Measurements from ENCODE around the gene RAD17. TPM values are rescaled to one million over a fixed set of nuclear protein-coding genes. Genes with fewer than 3 reads are reported as not detected.
"Not testable (repeated sequence)": the region's sequence is repeated elsewhere in the genome, so short reads cannot be mapped to it uniquely, and the experiment has no call there.

The RAD17 gene
- polyA plus RNA-seq, 2 of the 4 experiments (the other 2 are of a cell fraction), result 13.3 to 24.3 TPM

DNA sequence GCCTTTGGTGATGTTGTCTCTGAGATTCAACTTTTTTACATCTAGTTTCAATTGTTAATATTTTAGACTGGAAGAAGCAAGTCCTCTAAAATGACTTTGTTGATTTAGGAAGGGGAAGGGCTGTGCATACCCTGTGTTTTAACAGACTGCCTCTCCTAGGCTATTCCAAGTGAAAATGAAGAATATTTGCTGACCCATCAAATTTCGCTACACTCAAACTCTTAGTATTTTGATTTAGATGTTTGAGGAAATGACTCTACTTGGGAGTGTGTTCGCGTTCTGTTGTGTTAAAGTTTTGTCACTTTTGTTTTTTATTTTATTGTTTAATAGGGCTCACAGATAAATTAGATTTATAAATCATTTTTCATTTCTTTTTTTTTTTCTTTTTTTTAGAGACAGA lies 48.9 kb downstream of the RAD17 start:
- ATAC-seq (no peak), DNase-seq (ENCODE audit: low read depth in 1 of 2, low spot score in 1 of 2) (no peak), FAIRE-seq (no peak)
- TF ChIP-seq MAFK (IDR thresholded peaks at IDR 0.05; ENCODE audit: partially characterized antibody) (peak; percentile 97), BHLHE40 (IDR thresholded peaks at IDR 0.05; ENCODE audit: low read depth, low read length) (no peak)
- WGBS (ENCODE audit: missing lambda C conversion rate), result 73% methylated on average over 3 of the region's 3 CpGs
- H3K9me3 ChIP-seq, result no peaks in the 10 kb centered on the region
- no peak overlapping the region for H3K27ac ChIP-seq
- CTCF ChIA-PET, result no interaction called here
- no peak overlapping the region for H3K4me3 ChIP-seq
- peaks cover 7% of the 10 kb centered on the region; the same call in 1 of the 3 replicates for H3K4me1 ChIP-seq
- H3K4me2 ChIP-seq, result no peak overlapping the region
- POLR2A ChIA-PET, result no interaction called here

GRCh38 chr5:69431424-69432303 lies 62.0 kb downstream of the RAD17 start:
- POLR2A ChIA-PET, result interaction anchor here (0.7 kb wide), 1 partner anchor 16 kb away, joined by 4 read pairs; no protein-coding TSS in a partner anchor
- CTCF ChIA-PET, result interaction anchor here (0.6 kb wide), 1 partner anchor 21 kb away, joined by 4 read pairs; no protein-coding TSS in a partner anchor

GRCh38 chr5:69432412-69433206 lies 63.0 kb downstream of the RAD17 start:
- DNase-seq (ENCODE audit: low read depth in 1 of 2, low spot score in 1 of 2) (no peak), FAIRE-seq (no peak), ATAC-seq (no peak; a peak in 1 of 6 replicates)
- no peak for TF ChIP-seq MYC (IDR thresholded peaks at IDR 0.05; ENCODE audit: borderline replicate concordance, low read length)
- TF ChIP-seq JUN (IDR thresholded peaks at IDR 0.05), result no peak
- no peak for TF ChIP-seq JUNB (IDR thresholded peaks at IDR 0.05)
- no peak for TF ChIP-seq KDM5A (IDR thresholded peaks at IDR 0.05)
- TF ChIP-seq HOXB5 (CRISPR knock-in tag; IDR thresholded peaks at IDR 0.05), result no peak
- no peak for TF ChIP-seq TP53 (CRISPR knock-in tag; IDR thresholded peaks at IDR 0.05)
- TF ChIP-seq, protein P1, sequence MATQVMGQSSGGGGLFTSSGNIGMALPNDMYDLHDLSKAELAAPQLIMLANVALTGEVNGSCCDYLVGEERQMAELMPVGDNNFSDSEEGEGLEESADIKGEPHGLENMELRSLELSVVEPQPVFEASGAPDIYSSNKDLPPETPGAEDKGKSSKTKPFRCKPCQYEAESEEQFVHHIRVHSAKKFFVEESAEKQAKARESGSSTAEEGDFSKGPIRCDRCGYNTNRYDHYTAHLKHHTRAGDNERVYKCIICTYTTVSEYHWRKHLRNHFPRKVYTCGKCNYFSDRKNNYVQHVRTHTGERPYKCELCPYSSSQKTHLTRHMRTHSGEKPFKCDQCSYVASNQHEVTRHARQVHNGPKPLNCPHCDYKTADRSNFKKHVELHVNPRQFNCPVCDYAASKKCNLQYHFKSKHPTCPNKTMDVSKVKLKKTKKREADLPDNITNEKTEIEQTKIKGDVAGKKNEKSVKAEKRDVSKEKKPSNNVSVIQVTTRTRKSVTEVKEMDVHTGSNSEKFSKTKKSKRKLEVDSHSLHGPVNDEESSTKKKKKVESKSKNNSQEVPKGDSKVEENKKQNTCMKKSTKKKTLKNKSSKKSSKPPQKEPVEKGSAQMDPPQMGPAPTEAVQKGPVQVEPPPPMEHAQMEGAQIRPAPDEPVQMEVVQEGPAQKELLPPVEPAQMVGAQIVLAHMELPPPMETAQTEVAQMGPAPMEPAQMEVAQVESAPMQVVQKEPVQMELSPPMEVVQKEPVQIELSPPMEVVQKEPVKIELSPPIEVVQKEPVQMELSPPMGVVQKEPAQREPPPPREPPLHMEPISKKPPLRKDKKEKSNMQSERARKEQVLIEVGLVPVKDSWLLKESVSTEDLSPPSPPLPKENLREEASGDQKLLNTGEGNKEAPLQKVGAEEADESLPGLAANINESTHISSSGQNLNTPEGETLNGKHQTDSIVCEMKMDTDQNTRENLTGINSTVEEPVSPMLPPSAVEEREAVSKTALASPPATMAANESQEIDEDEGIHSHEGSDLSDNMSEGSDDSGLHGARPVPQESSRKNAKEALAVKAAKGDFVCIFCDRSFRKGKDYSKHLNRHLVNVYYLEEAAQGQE (IDR thresholded peaks at IDR 0.05), result no peak
- TF ChIP-seq MAZ (IDR thresholded peaks at IDR 0.05; ENCODE audit: borderline replicate concordance, low read depth, low read length), result no peak
- TF ChIP-seq HDAC2 (IDR thresholded peaks at IDR 0.05), result no peak
- TF ChIP-seq, protein P2, sequence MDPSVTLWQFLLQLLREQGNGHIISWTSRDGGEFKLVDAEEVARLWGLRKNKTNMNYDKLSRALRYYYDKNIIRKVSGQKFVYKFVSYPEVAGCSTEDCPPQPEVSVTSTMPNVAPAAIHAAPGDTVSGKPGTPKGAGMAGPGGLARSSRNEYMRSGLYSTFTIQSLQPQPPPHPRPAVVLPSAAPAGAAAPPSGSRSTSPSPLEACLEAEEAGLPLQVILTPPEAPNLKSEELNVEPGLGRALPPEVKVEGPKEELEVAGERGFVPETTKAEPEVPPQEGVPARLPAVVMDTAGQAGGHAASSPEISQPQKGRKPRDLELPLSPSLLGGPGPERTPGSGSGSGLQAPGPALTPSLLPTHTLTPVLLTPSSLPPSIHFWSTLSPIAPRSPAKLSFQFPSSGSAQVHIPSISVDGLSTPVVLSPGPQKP (IDR thresholded peaks at IDR 0.05; ENCODE audit: low read depth, low read length), result no peak
- no peak for TF ChIP-seq E2F6 (IDR thresholded peaks at IDR 0.05; ENCODE audit: borderline replicate concordance, low read depth)
- TF ChIP-seq, protein P3, sequence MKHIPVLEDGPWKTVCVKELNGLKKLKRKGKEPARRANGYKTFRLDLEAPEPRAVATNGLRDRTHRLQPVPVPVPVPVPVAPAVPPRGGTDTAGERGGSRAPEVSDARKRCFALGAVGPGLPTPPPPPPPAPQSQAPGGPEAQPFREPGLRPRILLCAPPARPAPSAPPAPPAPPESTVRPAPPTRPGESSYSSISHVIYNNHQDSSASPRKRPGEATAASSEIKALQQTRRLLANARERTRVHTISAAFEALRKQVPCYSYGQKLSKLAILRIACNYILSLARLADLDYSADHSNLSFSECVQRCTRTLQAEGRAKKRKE (CRISPR knock-in tag; IDR thresholded peaks at IDR 0.05; ENCODE audit: low read depth), result no peak
- TF ChIP-seq CBX2 (IDR thresholded peaks at IDR 0.05; ENCODE audit: borderline replicate concordance, low read depth), result no peak
- TF ChIP-seq ZC3H11A (IDR thresholded peaks at IDR 0.05), result no peak
- H3K4me2 ChIP-seq, result no peak overlapping the region
- 78% methylated on average over 8 of the region's 8 CpGs for WGBS (ENCODE audit: missing lambda C conversion rate)
- POLR2A ChIA-PET, result no interaction called here
- H3K4me3 ChIP-seq, result no peak overlapping the region
- CTCF ChIA-PET, result interaction anchor here (1.2 kb wide), 1 partner anchor 390 kb away, joined by 3 read pairs; no protein-coding TSS in a partner anchor
- H3K9me3 ChIP-seq, result no peaks in the 10 kb centered on the region
- no peak overlapping the region for H3K27ac ChIP-seq
- no peaks in the 10 kb centered on the region for H3K4me1 ChIP-seq

More at GRCh38 chr5:69431424-69432303, 62.0 kb downstream of the RAD17 start:
- Histone ChIP-seq H3K27ac (no peak overlapping the region), H3K4me1 (no peaks in the 10 kb centered on the region), H3K4me3 (no peak overlapping the region), H3K4me2 (no peak overlapping the region), H3K9me3 (no peaks in the 10 kb centered on the region)
- no peak for FAIRE-seq
- DNase-seq (ENCODE audit: low read depth in 1 of 2, low spot score in 1 of 2), result no peak
- 78% methylated on average over 11 of the region's 11 CpGs for WGBS (ENCODE audit: missing lambda C conversion rate)
- TF ChIP-seq SMC3 (IDR thresholded peaks at IDR 0.05), result no peak
- no peak for TF ChIP-seq FOXS1 (CRISPR knock-in tag; IDR thresholded peaks at IDR 0.05)
- TF ChIP-seq ZSCAN20 (CRISPR knock-in tag; IDR thresholded peaks at IDR 0.05), result no peak
- no peak for ATAC-seq

DNA sequence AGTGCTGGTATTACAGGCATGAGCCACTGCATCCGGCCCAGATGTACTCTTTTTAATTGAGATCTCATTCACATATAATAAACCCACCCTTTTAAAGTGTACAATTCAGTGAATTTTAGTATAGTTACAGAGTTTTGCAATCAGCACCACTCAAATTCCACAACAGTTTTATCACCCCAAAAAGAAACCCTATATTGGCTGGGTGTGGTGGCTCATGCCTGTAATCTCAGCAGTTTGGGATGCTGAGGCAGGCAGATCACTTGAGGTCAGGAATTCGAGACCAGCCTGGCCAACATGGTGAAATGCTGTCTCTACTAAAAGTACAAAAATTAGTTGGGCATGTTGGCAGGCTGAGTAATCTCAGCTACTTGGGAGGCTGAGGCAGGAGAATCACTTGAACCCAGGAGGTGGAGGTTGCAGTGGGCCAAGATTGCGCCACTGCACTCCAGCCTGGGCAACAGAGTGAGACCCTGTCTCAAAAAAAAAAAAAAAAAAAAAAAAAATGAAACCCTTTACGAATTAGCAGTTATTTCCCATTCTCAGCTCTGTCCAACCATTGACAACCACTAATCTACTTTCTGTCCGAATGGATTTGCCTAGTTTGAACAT lies 65.8 kb downstream of the RAD17 start:
- ATAC-seq; H3K9me3 ChIP-seq; H3K4me2 ChIP-seq; CTCF ChIA-PET; H3K4me3 ChIP-seq; FAIRE-seq; H3K27ac ChIP-seq; POLR2A ChIA-PET; H3K4me1 ChIP-seq; DNase-seq (ENCODE audit: low read depth in 1 of 2, low spot score in 1 of 2): not testable (repeated sequence)
- 86% methylated on average over 5 of the region's 5 CpGs for WGBS (ENCODE audit: missing lambda C conversion rate)
